ENCODE results near the gene PSMG3. TPM values are rescaled to one million over a fixed set of nuclear protein-coding genes. Genes with fewer than 3 reads are reported as not detected.

The PSMG3 gene
- total RNA-seq, 1 donor from 2014 or later: 17.9 TPM

GRCh38 chr7:1580422-1581030 is 10.7 kb upstream of the PSMG3 start:
- no peak for DNase-seq (ENCODE audit: low read depth in 2 of 2)

- DNase-seq (ENCODE audit: low read depth in 2 of 2): peak; percentile 54 to 71
These were observed 9.9 kb upstream of the PSMG3 start for GRCh38 chr7:1579481-1580421.

DNA sequence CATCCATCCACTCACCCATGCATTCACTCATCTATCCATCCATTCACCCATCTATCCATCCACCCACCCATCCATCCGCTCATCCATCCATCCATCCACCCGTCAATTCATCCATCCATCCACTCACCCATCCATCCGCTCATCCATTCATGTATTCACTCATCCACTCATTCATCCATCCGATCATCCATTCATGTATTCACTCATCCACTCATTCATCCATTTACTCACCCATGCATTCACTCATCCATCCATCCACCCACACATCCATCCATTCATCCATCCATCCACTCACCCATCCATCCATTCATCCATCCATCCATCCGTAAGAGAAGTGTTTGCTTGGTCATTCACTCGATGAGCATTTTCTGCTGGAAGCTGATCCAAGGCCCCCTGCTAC is 8.7 kb upstream of the PSMG3 start:
- no peak for DNase-seq (ENCODE audit: low read depth in 2 of 2)

DNA sequence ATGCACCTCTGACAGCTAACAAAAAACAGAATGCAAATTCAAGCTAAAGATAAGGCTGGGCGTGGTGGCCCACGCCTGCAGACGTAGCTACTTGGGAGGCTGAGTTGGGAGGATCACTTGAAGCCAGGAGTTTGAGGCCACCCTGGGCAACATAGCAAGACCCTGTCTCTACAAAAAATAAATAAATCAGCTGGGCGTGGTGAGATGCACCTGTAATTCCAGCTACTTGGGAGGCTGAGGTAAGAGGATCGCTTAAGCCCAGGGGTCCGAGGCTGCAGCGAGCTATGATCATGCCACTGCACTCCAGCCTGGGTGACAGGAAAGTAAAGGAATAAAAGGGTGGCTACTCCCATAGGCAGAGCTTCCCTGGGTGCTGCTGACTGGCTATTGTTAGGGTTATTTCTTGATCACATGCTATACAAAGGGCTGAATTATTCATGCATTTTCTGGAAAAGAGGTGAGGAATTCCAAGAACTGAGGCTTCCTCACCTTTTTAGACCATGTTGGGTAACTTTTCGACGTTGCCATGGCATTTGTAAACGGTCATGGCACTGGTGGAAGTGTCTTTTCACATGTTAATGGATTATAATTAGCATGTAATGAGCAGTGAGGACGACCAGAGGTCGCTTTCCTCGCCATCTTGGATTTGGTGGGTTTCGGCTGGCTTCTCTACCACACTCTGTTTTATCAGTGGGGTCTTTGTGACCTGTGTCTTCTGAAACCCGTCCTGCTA is 6.9 kb upstream of the PSMG3 start:
- no peak for DNase-seq (ENCODE audit: low read depth in 2 of 2)

DNA sequence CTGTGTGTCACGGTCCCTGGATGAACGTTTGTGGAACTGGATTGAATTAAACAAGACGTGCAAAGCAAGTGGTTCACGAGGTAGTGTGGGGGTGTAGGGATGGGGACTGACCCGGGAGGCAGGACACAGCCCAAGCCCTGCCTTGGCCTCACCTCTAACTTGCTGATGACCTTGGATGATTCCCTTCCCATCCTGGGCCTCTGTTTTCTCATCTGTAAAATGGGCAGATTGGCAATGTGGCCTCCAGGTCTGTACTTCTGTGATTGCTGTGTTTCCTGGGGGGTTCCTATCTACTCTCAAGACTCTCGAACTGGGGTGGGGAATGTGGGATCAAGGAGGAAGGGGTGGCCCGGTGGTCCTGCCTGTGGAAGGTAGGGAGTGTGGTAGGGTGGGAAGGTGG is 6.0 kb upstream of the PSMG3 start:
- DNase-seq (ENCODE audit: low read depth in 2 of 2): no peak

DNA sequence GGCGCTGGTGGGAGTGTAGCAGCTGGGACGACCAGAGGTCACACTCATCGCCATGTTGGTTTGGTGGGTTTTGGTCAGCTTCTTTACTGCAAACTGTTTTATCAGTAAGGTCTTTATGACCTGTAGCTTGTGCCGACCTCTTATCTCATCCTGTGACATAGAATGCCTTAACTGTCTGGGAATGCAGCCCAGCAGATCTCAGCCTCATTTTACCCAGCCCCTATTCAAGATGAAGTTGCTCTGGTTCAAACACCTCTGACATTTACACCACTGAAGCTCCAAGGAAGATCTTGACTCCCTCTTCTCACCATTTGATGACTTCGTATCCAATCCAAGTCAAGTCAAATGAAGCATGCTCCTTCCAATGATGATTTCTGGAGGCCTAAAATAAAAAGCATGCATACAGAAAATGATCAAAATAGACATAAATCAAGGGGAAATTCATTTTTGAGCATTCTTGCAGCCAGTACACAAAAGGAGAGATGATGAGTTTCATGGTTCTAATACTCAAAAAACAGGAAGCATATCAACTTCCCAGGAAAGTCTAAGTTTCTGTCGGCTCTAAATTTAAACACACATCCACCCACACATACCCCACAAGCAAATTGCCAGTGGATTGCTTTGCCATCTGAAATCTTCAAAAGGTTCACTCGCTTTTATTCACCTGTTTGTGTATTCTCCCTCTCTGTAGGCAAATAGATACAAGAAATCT is 2.4 kb upstream of the PSMG3 start:
- DNase-seq (ENCODE audit: low read depth in 2 of 2): no peak

- DNase-seq (ENCODE audit: low read depth in 2 of 2): no peak
These were observed 396 bp downstream of the PSMG3 start for GRCh38 chr7:1569440-1569832.

DNA sequence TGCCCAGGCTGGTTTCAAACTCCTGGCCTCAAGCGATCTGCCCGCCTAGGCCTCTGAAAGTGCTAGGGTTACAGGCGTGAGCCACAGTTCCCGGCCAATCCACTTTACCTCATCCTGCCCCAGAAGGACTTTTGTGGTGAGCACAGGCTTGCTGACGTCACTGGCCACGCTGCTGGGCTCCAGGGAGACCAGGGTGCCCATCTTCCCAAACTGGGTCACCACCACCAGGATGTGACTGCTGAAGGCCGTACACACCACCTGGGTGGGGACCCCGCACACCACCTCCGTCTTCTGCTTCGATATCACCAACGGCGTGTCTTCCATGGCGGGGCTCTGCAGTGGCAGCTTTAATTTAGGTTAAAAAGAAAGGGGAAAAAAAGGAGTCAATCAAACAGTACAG is 816 bp downstream of the PSMG3 start:
- DNase-seq (ENCODE audit: low read depth in 2 of 2): no peak

DNA sequence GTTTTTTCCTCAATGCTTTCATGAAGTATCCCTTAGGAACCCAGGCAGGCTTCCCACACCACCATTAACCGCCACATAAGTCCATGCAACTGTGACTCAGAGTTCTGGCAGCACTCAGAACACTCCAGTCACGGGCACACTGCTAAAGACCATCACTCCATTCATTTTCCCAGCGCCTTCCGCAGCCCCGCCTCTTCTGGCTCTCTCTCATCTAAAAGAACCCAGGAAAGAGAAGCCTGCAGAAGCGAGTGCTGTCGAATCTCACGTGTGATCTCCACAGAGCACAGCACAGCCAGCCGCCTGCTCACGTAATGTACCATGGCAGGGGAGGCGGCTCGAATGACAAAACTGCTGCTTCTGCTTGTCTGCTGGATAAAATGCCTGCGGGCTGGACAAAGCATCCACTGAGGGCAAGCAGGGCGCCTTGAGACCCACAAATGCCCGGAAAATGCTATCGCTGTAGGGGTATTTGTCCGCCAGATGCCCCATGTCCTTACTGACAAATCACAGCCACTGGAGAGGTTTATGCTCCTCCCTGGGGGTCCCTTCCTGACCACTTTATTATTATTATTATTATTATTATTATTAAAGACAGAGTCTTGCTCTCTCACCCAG is 1.8 kb downstream of the PSMG3 start:
- DNase-seq (ENCODE audit: low read depth in 2 of 2): no peak

GRCh38 chr7:1567049-1567771 is 2.6 kb downstream of the PSMG3 start:
- no peak for DNase-seq (ENCODE audit: low read depth in 2 of 2)

GRCh38 chr7:1566687-1567048 is 3.2 kb downstream of the PSMG3 start:
- no peak for DNase-seq (ENCODE audit: low read depth in 2 of 2)

GRCh38 chr7:1564603-1565022 is 5.2 kb downstream of the PSMG3 start:
- no peak for DNase-seq (ENCODE audit: low read depth in 2 of 2)

GRCh38 chr7:1563981-1564602 is 5.7 kb downstream of the PSMG3 start:
- no peak for DNase-seq (ENCODE audit: low read depth in 2 of 2)

GRCh38 chr7:1562597-1563051 is 7.2 kb downstream of the PSMG3 start:
- DNase-seq (ENCODE audit: low read depth in 2 of 2): no peak

DNA sequence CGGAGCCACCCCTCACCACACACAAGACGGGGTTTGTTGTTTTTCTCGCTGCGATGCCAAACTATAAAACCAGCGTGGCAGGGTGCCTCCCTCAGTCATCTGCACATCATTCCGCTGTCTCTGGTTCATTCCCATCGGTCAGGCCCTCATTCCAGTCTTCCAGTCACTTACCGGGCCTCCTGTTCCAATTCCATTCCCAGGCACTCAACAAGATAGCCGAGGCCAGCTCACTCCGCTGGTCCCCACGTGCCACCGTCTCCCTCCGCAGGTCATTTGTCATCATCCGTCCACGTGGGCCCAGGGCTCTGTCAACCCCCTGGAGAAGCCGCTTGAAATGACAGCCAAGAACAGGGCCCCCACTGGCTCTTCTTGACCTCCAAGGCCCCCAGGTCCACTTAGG is 7.7 kb downstream of the PSMG3 start:
- no peak for DNase-seq (ENCODE audit: low read depth in 2 of 2)

- DNase-seq (ENCODE audit: low read depth in 2 of 2): no peak
These were observed 8.5 kb downstream of the PSMG3 start for GRCh38 chr7:1561036-1561940.

- DNase-seq (ENCODE audit: low read depth in 2 of 2): no peak
These were observed 9.2 kb downstream of the PSMG3 start for GRCh38 chr7:1560620-1561031.

GRCh38 chr7:1559626-1560590 is 9.9 kb downstream of the PSMG3 start:
- DNase-seq (ENCODE audit: low read depth in 2 of 2): no peak

All from lung microvascular endothelial cell (primary cell).